RWPE1 (cell line): ENCODE measurements around the gene KIF15.
"Not testable (repeated sequence)": the region's sequence is repeated elsewhere in the genome, so short reads cannot be mapped to it uniquely, and the experiment has no call there.

ENCODE experiments used
- CTCF ChIA-PET: fragments of 350-600 bp; sonication (Branson Sonifier 250); formaldehyde crosslinking; extraction: SDS; loops from one replicate; lab custom pipeline; 2021; lab: Yijun Ruan, JAX
- POLR2A ChIA-PET: fragments of 400-600 bp; formaldehyde crosslinking; extraction: SDS; loops from one replicate; lab custom pipeline; 2020; ENCODE audit warnings: antibody characterized with exemption; ENCODE audit not compliant: low non-redundant PET; lab: Yijun Ruan, JAX
- DNase-seq: peaks from one replicate; pipeline ENCODE4 v3.0.0; 2012; ENCODE audit warnings: low spot score
- H3K27ac ChIP-seq: fragments of 450-650 bp; 2 replicates; pipeline ENCODE4 v1.5.1; 2017
- CTCF ChIP-seq: fragments of 450-650 bp; conservative IDR thresholded peaks from 2 replicates; pipeline ENCODE4 v1.5.1; 2017; ENCODE audit warnings: low read depth, mild to moderate bottlenecking

Gene KIF15

GRCh38 chr3:44835684-44836083, 74.1 kb downstream of the KIF15 start:
- DNase-seq = no peak
- TF ChIP-seq CTCF = no peak
- POLR2A ChIA-PET = no interaction called here
- CTCF ChIA-PET = no interaction called here
- no peak overlapping the region for H3K27ac ChIP-seq

- no peak overlapping the region for H3K27ac ChIP-seq
- no peak for TF ChIP-seq CTCF
- CTCF ChIA-PET = no interaction called here
- DNase-seq = no peak
- POLR2A ChIA-PET = no interaction called here
Observed at GRCh38 chr3:44842376-44842775, 80.8 kb downstream of the KIF15 start.

GRCh38 chr3:44845528-44846520, 84.2 kb downstream of the KIF15 start:
- ChIA-PET CTCF (interaction anchor here (0.7 kb wide), 1 partner anchor 12 kb away, joined by 3 read pairs; no protein-coding TSS in a partner anchor), POLR2A (no interaction called here)
- no peak for DNase-seq
- no peak for TF ChIP-seq CTCF
- no peak overlapping the region for H3K27ac ChIP-seq

GRCh38 chr3:44848634-44849033, 87.0 kb downstream of the KIF15 start:
- H3K27ac ChIP-seq = no peak overlapping the region
- no peak for TF ChIP-seq CTCF
- no peak for DNase-seq
- CTCF ChIA-PET = no interaction called here
- POLR2A ChIA-PET = no interaction called here

GRCh38 chr3:44856663-44857062, 95.1 kb downstream of the KIF15 start:
- CTCF ChIA-PET, H3K27ac ChIP-seq, DNase-seq, POLR2A ChIA-PET: not testable (repeated sequence)

- H3K27ac ChIP-seq = peak overlapping the region; percentile 86; the same call in 1 of the 2 replicates
- ChIA-PET CTCF (no interaction called here), POLR2A (no interaction called here)
- no peak for DNase-seq
- no peak for TF ChIP-seq CTCF
Observed at GRCh38 chr3:44860117-44860516, 98.5 kb downstream of the KIF15 start.
